Measurements from ENCODE around the gene TRPM4.

DNA sequence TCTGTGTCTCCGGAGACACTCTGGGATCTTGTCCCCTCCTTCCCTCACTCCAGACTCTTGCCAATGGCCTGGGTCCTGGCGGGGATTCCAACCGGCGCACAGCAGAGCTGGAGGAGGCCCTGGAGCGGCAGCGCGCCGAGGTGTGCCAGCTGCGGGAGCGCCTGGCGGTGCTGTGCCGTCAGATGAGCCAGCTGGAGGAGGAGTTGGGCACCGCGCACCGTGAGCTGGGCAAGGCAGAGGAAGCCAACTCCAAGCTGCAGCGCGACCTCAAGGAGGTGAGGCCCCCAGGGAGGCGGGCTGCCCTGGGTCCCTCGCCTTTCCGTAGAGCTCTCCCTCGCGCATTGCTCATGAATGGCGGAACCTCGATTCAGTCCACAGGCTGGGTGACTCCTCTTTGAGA is 27.3 kb upstream of the TRPM4 start:
- TF ChIP-seq CTCF (IDR thresholded peaks at IDR 0.05): no peak
- TF ChIP-seq POLR2A (IDR thresholded peaks at IDR 0.05): no peak
